Adipose tissue (tissue), 3 donors: ENCODE data around the gene RASA3. TPM values are rescaled to one million over a fixed set of nuclear protein-coding genes. Genes with fewer than 3 reads are reported as not detected.
"Not testable (repeated sequence)": the region's sequence is repeated elsewhere in the genome, so short reads cannot be mapped to it uniquely, and the experiment has no call there.

Source experiments
- H3K27ac ChIP-seq: one replicate; pipeline ENCODE4 v1.5.1; 2013; ENCODE audit warnings: low read depth, low read length
- WGBS, 3 donors: extraction: QIAGEN DNeasy Blood & Tissue Kit; methylation state at CpG; one replicate each; pipeline ENCODE4 v1.1.7; 2013; 5-methylcytosine and 5-hydroxymethylcytosine counted together
- polyA plus RNA-seq, 3 donors: library from polyadenylated mRNA; stranded (reverse); fragments of 200-250 nt; gene quantifications; one replicate each; pipeline ENCODE4 v1.2.3, GENCODE V29; 2013
- donor health status: healthy with polysubstance abuse.
- donor health status: Bipolar disorder and iron deficiency.
- donor health status: healthy.

The RASA3 gene
- polyA plus RNA-seq, 3 donors: 14.8 to 62.0 (median 20.9) TPM

DNA sequence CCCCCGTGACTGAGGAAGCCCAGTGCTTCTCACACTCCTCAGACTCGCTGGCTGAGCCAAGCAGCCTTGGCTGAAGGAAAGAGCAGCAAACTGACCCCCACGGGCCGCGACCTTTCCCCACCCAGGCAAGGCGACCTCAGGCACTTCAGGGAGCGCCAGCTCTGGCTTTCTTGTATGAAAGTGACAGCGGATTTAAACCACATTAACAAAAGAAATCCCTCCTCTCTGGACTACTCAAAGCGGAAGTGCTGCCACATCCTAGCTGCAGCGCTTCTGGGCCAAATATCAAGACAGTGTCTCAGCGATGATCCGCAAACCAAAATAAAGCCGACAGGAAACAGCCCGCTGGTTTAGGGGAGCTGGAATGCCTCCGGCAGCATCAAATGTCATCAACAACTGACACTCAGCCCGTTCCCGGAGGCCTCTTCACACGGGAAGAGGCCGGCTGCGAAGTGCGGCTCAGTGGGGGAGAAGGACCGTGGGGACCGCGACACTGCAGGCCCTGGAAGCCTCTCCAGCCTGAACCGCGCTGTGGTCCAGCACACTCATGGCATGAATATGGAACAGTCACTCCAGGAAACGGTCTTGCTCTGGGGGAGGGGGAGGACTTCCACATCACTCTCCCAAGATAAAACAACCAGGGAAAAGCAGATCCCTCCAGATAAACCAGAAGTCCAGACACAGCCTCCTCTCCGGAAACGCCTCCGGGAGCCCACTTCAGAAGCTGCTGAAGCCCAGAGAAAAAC lies 1.4 kb downstream of the RASA3 start:
- peak overlapping the region; percentile 51 for H3K27ac ChIP-seq
- WGBS, 3 donors: 2 to 41% (median 3%) methylated on average over 30 of the region's 30 CpGs

- H3K27ac ChIP-seq: peak overlapping the region; percentile 51
- WGBS, 3 donors: 47 to 53% (median 52%) methylated on average over 18 of the region's 18 CpGs
These were observed 2.1 kb downstream of the RASA3 start for GRCh38 chr13:114130131-114130836.

DNA sequence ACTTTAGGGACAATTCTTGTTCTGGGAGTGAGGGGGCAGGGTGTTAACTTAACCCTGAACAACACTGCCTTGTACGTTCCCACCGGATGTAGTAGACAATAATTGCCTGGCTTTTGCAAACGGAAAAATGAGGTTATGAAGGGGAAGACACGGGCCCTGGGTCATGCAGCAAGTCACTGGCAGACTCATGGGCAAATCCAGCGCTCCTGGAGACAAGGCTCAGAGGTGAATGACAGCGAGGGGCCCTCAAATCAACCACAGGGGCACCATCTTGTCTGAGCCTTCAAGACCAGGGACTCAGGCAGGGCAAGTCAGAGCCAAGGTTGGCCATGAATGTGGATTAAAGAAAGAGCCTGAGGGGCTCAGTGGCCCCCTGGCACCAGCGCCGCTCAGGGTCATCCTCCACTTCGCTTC lies 2.8 kb downstream of the RASA3 start:
- WGBS, 3 donors: 54 to 69% (median 59%) methylated on average over 9 of the region's 9 CpGs

GRCh38 chr13:114128624-114129522 lies 3.5 kb downstream of the RASA3 start:
- 23 to 53% (median 24%) methylated on average over 37 of the region's 37 CpGs for WGBS, 3 donors
- peak overlapping the region; percentile 5 for H3K27ac ChIP-seq

More for the DNA sequence above, 2.8 kb downstream of the RASA3 start:
- H3K27ac ChIP-seq: no peak overlapping the region

DNA sequence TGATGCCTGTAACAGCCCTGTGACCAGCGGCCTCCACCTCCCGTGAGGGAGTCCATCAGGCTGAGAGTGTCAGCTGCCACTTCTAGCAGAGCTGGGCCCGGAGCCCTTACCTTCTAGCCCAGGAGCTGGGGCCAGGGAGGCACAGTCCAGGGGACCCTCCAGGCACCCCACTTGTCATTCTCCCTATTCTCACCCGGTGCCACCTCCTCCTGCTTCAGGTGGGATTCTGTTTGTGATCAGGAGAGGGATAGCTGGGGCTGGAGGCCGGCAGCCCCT lies 4.1 kb downstream of the RASA3 start:
- H3K27ac ChIP-seq: peak overlapping the region; percentile 5
- 79 to 86% (median 85%) methylated on average over 5 of the region's 5 CpGs for WGBS, 3 donors

- H3K27ac ChIP-seq: no peak overlapping the region
- 67 to 76% (median 70%) methylated on average over 15 of the region's 15 CpGs for WGBS, 3 donors
These were observed 4.7 kb downstream of the RASA3 start for GRCh38 chr13:114127473-114128347.

DNA sequence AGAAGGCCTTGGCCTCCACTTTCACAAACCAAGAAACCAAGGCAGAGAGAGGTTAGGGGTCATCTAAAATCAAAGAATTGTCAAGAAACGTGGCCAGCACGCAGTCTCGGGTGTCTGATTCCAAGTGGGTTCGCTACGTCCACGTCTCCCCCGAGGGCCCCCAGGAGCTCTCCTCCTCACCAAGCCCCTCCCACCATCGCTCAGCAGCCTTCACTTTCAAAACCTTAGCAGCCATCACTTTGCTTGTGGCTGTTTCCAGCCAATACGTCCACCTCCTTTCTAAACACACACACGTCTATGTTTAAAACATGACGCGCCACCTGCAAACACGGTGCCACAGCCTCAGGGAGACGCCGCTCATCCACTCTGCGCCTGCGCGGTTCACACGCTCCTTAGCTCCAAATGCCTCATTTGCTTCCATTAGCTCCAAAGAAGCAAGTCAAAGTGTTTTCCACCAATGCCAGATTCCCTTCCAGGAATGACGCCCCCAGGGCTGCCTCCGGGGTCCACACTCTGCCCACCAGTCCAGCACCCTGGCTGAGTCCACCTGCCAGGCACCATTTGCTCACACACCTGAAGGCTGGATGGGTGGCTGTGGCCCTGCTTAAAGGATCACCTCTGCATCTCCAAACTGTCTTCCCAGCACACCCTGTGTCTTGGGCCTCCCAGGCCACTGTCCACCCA lies 5.5 kb downstream of the RASA3 start:
- no peak overlapping the region for H3K27ac ChIP-seq

DNA sequence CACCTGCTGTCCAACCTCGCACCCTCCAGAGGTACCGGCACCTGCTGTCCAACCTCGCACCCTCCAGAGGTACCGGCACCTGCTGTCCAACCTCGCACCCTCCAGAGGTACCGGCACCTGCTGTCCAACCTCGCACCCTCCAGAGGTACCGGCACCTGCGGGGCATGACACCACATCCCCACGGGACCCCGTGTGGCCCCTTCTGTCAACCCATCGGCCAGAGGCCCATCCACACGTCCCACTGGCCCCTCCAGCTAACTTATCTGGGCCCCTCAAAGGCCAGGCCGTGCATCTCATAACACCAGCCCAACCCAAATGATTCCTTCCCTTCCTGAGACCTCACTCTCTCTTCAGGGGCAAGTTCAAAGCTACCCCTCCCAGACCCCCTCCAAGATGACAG lies 6.3 kb downstream of the RASA3 start:
- H3K27ac ChIP-seq: not testable (repeated sequence)
- 94 to 98% (median 97%) methylated on average over 11 to 12 of the region's 14 CpGs for WGBS, 3 donors

More for the DNA sequence above, 5.5 kb downstream of the RASA3 start:
- WGBS, 3 donors: 86 to 91% (median 89%) methylated on average over 21 of the region's 21 CpGs

DNA sequence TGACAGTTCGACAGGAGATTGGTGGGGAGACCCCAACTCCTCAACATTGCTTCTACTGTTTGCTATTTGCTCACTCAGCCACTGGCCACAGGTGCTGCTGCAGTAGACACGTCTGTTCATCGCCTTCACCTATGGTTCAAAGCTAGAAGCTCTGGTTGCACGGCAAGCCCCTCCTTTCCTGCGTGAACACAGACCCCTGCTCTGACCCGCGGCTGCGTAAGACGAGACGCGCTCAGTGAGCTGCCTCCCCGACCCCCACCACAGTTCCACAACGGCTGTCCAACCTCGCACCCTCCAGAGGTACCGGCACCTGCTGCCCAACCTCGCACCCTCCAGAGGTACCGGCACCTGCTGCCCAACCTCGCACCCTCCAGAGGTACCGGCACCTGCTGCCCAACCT lies 6.8 kb downstream of the RASA3 start:
- 90 to 97% (median 96%) methylated on average over 15 to 17 of the region's 19 CpGs for WGBS, 3 donors
- H3K27ac ChIP-seq: no peak overlapping the region

DNA sequence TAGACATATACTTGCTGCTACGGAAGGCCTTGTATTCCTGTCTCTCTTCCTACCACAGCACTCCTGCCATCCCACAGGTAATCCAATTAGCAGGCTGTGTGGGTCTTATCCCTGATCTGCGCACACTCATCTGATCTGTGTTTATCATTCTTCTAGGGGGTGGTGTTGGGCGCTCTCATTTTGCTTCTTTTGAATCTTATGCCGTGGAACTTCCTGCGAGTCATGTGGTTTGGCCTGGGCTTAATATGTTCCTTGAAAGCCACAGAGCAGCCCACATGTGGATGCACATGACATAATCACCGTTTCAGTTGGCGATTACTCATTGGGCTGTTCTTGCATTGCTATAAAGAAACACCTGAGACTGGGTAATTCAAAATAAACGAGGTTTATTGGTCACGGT lies 7.5 kb downstream of the RASA3 start:
- no peak overlapping the region for H3K27ac ChIP-seq
- 59 to 79% (median 63%) methylated on average over 9 of the region's 9 CpGs for WGBS, 3 donors

- H3K27ac ChIP-seq: no peak overlapping the region
- WGBS, 3 donors: 89 to 92% (median 90%) methylated on average over 18 of the region's 18 CpGs
These were observed 8.0 kb downstream of the RASA3 start for GRCh38 chr13:114124431-114124830.

GRCh38 chr13:114123876-114124275 lies 8.5 kb downstream of the RASA3 start:
- H3K27ac ChIP-seq: no peak overlapping the region
- 91 to 93% (median 92%) methylated on average over 14 of the region's 14 CpGs for WGBS, 3 donors

DNA sequence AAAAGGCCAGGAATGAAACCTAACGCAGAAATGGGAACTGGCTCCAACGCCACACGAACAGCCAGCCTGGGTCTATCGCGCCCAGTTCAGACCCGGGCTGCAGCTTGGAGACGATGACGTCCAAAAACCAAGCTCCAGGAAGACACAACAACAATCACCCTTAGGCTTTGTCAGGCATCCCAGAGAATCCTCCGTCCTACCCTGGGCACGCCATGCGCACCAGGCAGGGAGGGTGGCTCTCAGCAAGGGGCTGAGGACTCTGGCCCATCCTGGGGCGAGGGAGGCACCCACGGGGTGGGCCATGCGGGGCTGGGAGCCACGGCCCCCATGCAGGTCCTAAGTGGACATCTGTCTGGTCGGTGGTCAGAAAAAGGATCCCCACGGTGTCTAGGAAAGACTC lies 9.0 kb downstream of the RASA3 start:
- WGBS, 3 donors: 84 to 88% (median 86%) methylated on average over 17 of the region's 17 CpGs
- no peak overlapping the region for H3K27ac ChIP-seq

GRCh38 chr13:114122591-114123211 lies 9.7 kb downstream of the RASA3 start:
- WGBS, 3 donors: 75 to 89% (median 76%) methylated on average over 25 to 26 of the region's 26 CpGs
- H3K27ac ChIP-seq: no peak overlapping the region

- no peak overlapping the region for H3K27ac ChIP-seq
- WGBS, 3 donors: 50 to 74% (median 61%) methylated on average over 11 of the region's 11 CpGs
These were observed 10.3 kb downstream of the RASA3 start for GRCh38 chr13:114122127-114122511.

GRCh38 chr13:114121496-114122126 lies 10.8 kb downstream of the RASA3 start:
- 85 to 88% (median 85%) methylated on average over 24 of the region's 24 CpGs for WGBS, 3 donors
- no peak overlapping the region for H3K27ac ChIP-seq

DNA sequence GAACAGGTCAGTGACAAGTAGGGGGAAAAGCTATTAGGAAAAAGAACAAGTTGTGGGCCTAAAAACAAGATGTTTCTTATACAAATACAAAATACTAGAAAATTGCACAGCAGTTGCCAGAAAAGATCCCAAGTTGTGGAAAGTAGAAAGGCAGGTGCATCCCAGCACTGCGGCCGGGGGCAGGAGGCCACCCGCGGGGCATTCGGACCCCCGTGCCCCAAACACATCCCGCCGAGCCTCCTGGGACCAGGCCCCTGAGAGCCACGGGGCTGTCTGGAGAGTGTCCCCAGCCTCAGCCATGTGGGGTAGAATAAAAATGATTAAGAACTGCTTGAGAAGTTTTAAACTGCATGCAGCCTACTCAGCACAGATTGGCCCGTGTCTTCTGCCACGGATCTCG lies 11.4 kb downstream of the RASA3 start:
- WGBS, 3 donors: 86 to 93% (median 90%) methylated on average over 12 of the region's 12 CpGs

More for the DNA sequence above, 11.4 kb downstream of the RASA3 start:
- no peak overlapping the region for H3K27ac ChIP-seq
